Thymus (tissue), 14 donors: ENCODE data around the gene ABHD15. TPM values are rescaled to one million over a fixed set of nuclear protein-coding genes. Genes with fewer than 3 reads are reported as not detected.

Experiments used
- DNase-seq, 9 donors: peaks; one replicate each; pipeline ENCODE4 v3.0.0-alpha.2; 2013; ENCODE audit warnings: low spot score in 9 of 9, low read depth in 6 of 9, missing footprints in 1 of 9
- H3K27ac ChIP-seq, 2 donors: one replicate each; pipeline ENCODE4 v1.5.1; 2013; ENCODE audit warnings: control low read depth in 1 of 2, low read depth in 1 of 2, low read length in 1 of 2, mild to moderate bottlenecking in 1 of 2, moderate library complexity in 1 of 2
- H3K27me3 ChIP-seq, 2 donors: one replicate each; pipeline ENCODE4 v1.5.1; 2013; ENCODE audit warnings: low read length in 1 of 2; ENCODE audit not compliant: control insufficient read depth in 2 of 2, insufficient read depth in 1 of 2
- H3K36me3 ChIP-seq, 2 donors: one replicate each; pipeline ENCODE4 v1.5.1; 2013; ENCODE audit warnings: low read length in 1 of 2, mild to moderate bottlenecking in 1 of 2, moderate library complexity in 1 of 2; ENCODE audit not compliant: control insufficient read depth in 2 of 2, insufficient read depth in 2 of 2
- H3K4me1 ChIP-seq, 2 donors: one replicate each; pipeline ENCODE4 v1.5.1; 2013; ENCODE audit warnings: low read length in 2 of 2; ENCODE audit not compliant: control insufficient read depth in 2 of 2, insufficient read depth in 2 of 2
- H3K4me3 ChIP-seq, 2 donors: one replicate each; pipeline ENCODE4 v1.5.1; 2013; ENCODE audit warnings: low read length in 2 of 2, control low read depth in 1 of 2, mild to moderate bottlenecking in 1 of 2
- H3K9me3 ChIP-seq, 2 donors: one replicate each; pipeline ENCODE4 v1.5.1; 2013; ENCODE audit warnings: low read length in 1 of 2, mild to moderate bottlenecking in 1 of 2; ENCODE audit not compliant: control insufficient read depth in 2 of 2, insufficient read depth in 1 of 2
- WGBS: extraction: QIAGEN DNeasy Blood & Tissue Kit; methylation state at CpG from one replicate; pipeline ENCODE4 v1.1.7; 2013; 5-methylcytosine and 5-hydroxymethylcytosine counted together
- long read RNA-seq, 10 donors: transcript quantifications; one replicate each; lab custom pipeline, GENCODE V29; 2026
- polyA plus RNA-seq: library from polyadenylated mRNA; stranded (reverse); fragments of 200-250 nt; gene quantifications from one replicate; pipeline ENCODE4 v1.2.3, GENCODE V29; 2013
- total RNA-seq: library from RNA; stranded (reverse); fragments of 120-200 nt; gene quantifications from one replicate; pipeline ENCODE4 v1.2.4, GENCODE V29; 2013
- donor health status: healthy.

ABHD15 gene
- total RNA-seq (3.4 TPM), polyA plus RNA-seq (7.8 TPM)
- long read RNA-seq, donor 1: 0 reads
- long read RNA-seq, donor 2: 0 reads
- long read RNA-seq, donor 3, partial matches to known transcripts: 7 of 19 reads
- long read RNA-seq, donor 3, other reads (novel, unspliced or antisense): 12 of 19 reads
- long read RNA-seq, donor 4, partial matches to known transcripts: 0 of 1 reads
- long read RNA-seq, donor 4, other reads (novel, unspliced or antisense): 0 of 1 reads
- long read RNA-seq, donor 5, partial matches to known transcripts: 48 of 50 reads
- long read RNA-seq, donor 5, other reads (novel, unspliced or antisense): 0 of 50 reads
- long read RNA-seq, donor 6, transcript ABHD15-201 (2 exons, 3,592 nt): major isoform, 6 of 34 reads
- long read RNA-seq, donor 6, partial matches to known transcripts: 28 of 34 reads
- long read RNA-seq, donor 6, other reads (novel, unspliced or antisense): 0 of 34 reads
- long read RNA-seq, donor 7, partial matches to known transcripts: 0 of 3 reads
- long read RNA-seq, donor 7, other reads (novel, unspliced or antisense): 0 of 3 reads
- long read RNA-seq, donor 8, partial matches to known transcripts: 0 of 1 reads
- long read RNA-seq, donor 8, other reads (novel, unspliced or antisense): 0 of 1 reads
- long read RNA-seq, donor 9, partial matches to known transcripts: 0 of 5 reads
- long read RNA-seq, donor 9, other reads (novel, unspliced or antisense): 5 of 5 reads
- long read RNA-seq, donor 10, partial matches to known transcripts: 10 of 21 reads
- long read RNA-seq, donor 10, other reads (novel, unspliced or antisense): 10 of 21 reads

DNA sequence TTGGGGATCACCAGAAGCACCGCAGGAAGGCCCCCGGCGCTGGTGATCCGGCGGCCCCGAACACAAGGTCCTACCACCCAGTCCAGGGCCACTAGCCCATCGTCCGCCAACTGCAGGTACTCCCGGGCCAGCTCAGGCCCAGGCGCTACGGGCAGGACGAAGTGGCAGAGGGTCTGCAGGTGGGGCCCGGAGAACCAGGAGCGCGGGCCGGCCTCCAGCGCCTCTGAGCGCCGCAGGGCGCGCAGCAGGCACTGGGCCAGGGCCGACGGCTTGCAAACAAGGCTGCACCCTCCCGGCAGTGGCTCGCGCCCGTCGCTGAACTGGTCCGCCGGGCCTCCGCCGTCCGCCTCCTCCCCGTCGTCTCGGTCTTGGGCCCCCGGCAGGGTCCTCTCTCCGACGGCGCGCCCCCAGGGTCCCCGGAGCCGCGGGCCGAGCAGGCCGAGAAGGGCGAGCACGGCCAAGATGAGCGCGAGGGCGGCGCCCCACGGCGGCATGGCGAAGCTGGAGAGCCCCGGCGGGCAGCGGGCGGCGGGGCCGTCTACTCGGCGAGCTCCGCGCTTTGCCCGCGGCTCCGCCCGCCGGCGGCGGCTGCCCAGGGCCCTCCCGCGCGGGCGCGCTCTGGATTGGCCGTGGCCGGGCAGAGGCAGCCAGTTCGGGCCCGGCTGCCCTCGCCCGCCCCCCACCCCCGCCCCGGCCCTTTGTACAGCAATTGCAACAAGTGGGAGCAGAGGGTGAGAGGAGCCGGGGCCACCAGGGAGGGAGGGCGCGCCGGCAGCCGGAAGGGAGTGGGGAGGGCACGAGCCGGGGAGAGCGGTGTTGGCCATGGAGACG is at the start of gene ABHD15:
Gene ABHD15, minus strand, starts transcription at position 565 of the 831 bp plus-strand sequence. Its CDS starts 71 bp downstream, at position 494.
- H3K4me1 ChIP-seq: peaks cover 18 to 46% of the 10 kb centered on the region in 2 donors
- peak within 1 kb of the TSS; percentile 74 to 90 for H3K27ac ChIP-seq
- H3K36me3 ChIP-seq: peaks cover 2 to 11% of the 10 kb centered on the region in 2 donors
- peak within 1 kb of the TSS; percentile 55 to 74 for H3K4me3 ChIP-seq
- peaks cover 12 to 42% of the 10 kb centered on the region in 2 donors for H3K27me3 ChIP-seq
- under 1% methylated on average over 94 of the region's 94 CpGs for WGBS
- DNase-seq: peak in 3 of 9 donors; percentile 31 to 60 (median 39)
- H3K9me3 ChIP-seq: peaks cover 0 to 3% of the 10 kb centered on the region in 2 donors

DNA sequence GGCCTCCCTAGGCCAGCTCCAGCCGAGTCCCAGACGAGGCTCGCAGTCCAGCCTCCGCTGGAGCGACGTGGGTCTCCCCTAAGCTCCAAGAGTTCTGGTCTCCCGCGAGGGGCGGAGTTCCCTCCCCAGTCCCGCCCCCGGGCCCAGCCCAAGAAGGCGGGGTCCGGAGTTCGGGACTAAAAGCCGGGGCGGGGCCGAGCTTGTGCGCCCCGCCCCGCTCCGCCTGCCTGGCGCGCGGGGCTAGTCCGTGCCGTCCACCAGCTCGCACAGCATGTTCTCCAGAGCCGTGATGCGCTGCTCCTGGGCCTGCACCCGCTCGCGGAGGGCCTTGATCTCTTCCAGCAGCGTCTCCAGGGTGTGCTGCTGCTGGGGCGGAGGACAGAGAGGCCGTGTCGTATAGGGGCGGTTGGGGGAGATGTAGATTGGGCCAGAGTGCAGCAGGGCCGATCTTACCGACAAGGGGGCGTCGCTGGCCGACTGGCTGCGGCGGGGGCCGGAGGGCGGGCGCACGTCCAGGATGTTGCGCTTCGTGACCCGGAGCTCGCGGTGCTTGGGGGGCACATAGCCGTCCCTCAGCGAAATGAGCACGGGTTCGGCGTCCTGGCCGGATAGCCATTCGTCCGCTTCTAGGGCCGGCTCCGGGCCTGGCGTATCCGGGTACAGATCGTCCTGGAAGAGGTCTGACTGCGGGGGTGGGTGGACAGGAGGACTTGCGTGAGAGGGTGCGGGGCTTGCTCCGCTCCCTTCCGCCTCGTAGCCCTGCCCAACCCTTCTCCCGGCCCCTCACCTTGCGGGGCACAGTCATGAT is 48.9 kb upstream of the ABHD15 start:
- H3K27me3 ChIP-seq: peaks cover 25 to 90% of the 10 kb centered on the region in 2 donors
- peak in 5 of 9 donors; percentile 72 to 90 (median 83) for DNase-seq
- 2% methylated on average over 74 of the region's 74 CpGs for WGBS
- H3K27ac ChIP-seq: no peak overlapping the region
- no peaks in the 10 kb centered on the region for H3K36me3 ChIP-seq
- H3K4me3 ChIP-seq: peak overlapping the region; percentile 37 to 53
- H3K4me1 ChIP-seq: peaks cover 43 to 61% of the 10 kb centered on the region in 2 donors
- peaks cover 0 to 16% of the 10 kb centered on the region in 2 donors for H3K9me3 ChIP-seq

DNA sequence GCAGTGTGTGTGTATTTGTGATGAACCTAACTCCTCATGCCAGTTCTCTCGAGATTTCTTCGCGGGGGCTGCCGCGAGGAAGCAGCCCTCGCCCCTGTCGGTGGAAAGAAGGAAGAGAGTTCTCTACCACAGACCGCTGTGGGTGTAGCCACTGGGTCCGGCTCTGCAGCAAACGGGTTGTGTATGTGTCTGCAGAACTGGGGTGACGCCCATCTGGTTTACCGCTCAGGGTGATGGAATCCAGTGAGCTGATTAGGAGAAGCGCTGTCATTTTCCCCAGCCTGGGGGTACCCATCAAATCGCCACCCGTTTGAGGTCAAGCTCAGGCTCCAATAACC is 48.2 kb upstream of the ABHD15 start:
- Histone ChIP-seq H3K36me3 (no peaks in the 10 kb centered on the region), H3K4me1 (peaks cover 43 to 61% of the 10 kb centered on the region in 2 donors), H3K9me3 (peaks cover 0 to 16% of the 10 kb centered on the region in 2 donors), H3K4me3 (peak overlapping the region; percentile 8 to 53), H3K27me3 (peaks cover 25 to 87% of the 10 kb centered on the region in 2 donors), H3K27ac (no peak overlapping the region)
- 2% methylated on average over 15 of the region's 15 CpGs for WGBS
- peak in 2 of 9 donors; percentile 26 to 68 for DNase-seq

GRCh38 chr17:29614349-29615047 is 47.7 kb upstream of the ABHD15 start:
- Histone ChIP-seq H3K27me3 (peaks cover 25 to 84% of the 10 kb centered on the region in 2 donors), H3K9me3 (peaks cover 0 to 16% of the 10 kb centered on the region in 2 donors), H3K4me3 (peak overlapping the region in 1 of 2 donors; percentile 53), H3K36me3 (no peaks in the 10 kb centered on the region), H3K27ac (peak overlapping the region in 1 of 2 donors; percentile 26), H3K4me1 (peaks cover 43 to 61% of the 10 kb centered on the region in 2 donors)
- WGBS: 60% methylated on average over 16 of the region's 16 CpGs
- DNase-seq: no peak

- Histone ChIP-seq H3K27ac (peak overlapping the region in 1 of 2 donors; percentile 11), H3K4me3 (no peak overlapping the region), H3K27me3 (peaks cover 25 to 78% of the 10 kb centered on the region in 2 donors), H3K4me1 (peaks cover 43 to 57% of the 10 kb centered on the region in 2 donors), H3K36me3 (no peaks in the 10 kb centered on the region), H3K9me3 (peaks cover 0 to 16% of the 10 kb centered on the region in 2 donors)
- DNase-seq: no peak
- WGBS: 28% methylated on average over 13 of the region's 13 CpGs
Measured at GRCh38 chr17:29613856-29614255, 47.0 kb upstream of the ABHD15 start.

DNA sequence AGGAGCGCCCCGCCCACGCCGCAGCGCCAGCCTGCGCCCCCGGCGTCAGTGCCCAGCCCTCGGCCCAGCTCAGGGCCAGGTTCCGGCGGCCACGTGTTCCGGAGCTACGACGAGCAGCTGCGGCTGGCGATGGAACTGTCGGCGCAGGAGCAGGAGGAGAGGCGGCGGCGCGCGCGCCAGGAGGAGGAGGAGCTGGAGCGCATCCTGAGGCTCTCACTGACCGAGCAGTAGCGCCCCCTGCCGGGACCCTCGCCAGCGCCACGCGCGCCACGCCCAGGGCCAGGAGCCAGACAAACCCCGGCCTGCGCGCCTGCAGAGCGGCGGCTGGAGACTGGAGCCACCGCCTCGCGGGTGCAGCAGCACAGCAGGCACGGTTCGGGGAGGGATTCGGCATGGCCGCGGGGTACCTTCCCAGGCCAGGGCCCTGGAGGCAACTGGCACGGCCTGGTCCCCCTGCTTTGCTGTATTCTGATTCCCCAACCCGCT is 46.6 kb upstream of the ABHD15 start:
- peaks cover 25 to 73% of the 10 kb centered on the region in 2 donors for H3K27me3 ChIP-seq
- H3K4me3 ChIP-seq: peak overlapping the region in 1 of 2 donors; percentile 37
- peak in 7 of 9 donors; percentile 79 to 94 (median 90) for DNase-seq
- no peaks in the 10 kb centered on the region for H3K36me3 ChIP-seq
- no peak overlapping the region for H3K27ac ChIP-seq
- 1% methylated on average over 50 of the region's 50 CpGs for WGBS
- peaks cover 0 to 16% of the 10 kb centered on the region in 2 donors for H3K9me3 ChIP-seq
- peaks cover 43 to 55% of the 10 kb centered on the region in 2 donors for H3K4me1 ChIP-seq

GRCh38 chr17:29612404-29613280 is 45.8 kb upstream of the ABHD15 start:
- Histone ChIP-seq H3K9me3 (peaks cover 0 to 16% of the 10 kb centered on the region in 2 donors), H3K27me3 (peaks cover 25 to 66% of the 10 kb centered on the region in 2 donors), H3K4me1 (peaks cover 36 to 47% of the 10 kb centered on the region in 2 donors), H3K27ac (no peak overlapping the region), H3K36me3 (no peaks in the 10 kb centered on the region), H3K4me3 (peak overlapping the region in 1 of 2 donors; percentile 37)
- DNase-seq: no peak
- 58% methylated on average over 85 of the region's 85 CpGs for WGBS
